ENCODE data around the gene CAPG.

CAPG gene

GRCh38 chr2:85355521-85355920 is 54.6 kb downstream of the CAPG start:
- peak; percentile 25 for DNase-seq

GRCh38 chr2:85355073-85355410 is 55.1 kb downstream of the CAPG start:
- no peak for DNase-seq

- peak; percentile 100 for DNase-seq
These were observed 55.7 kb downstream of the CAPG start, which contains the start of the genes ELMOD3 and RETSAT for GRCh38 chr2:85354286-85355072. ELMOD3 (plus strand) TSS chr2:85354769; CDS start chr2:85357199, 2,430 bp downstream. RETSAT (minus strand) TSS chr2:85354528; CDS start chr2:85354507, 21 bp downstream.

- DNase-seq = peak; percentile 37
These were observed 56.3 kb downstream of the CAPG start for GRCh38 chr2:85353876-85354285.

- no peak for DNase-seq
These were observed 62.6 kb downstream of the CAPG start for GRCh38 chr2:85347599-85347998.
